HG03571 (cell line): ENCODE measurements around the gene MBD3L1.

Experiments used
- ATAC-seq: cut with Tn5 transposase; IDR thresholded peaks from one replicate; pipeline ENCODE4 v1.9.1; 2021; ENCODE audit not compliant: unreplicated experiment

The MBD3L1 gene

DNA sequence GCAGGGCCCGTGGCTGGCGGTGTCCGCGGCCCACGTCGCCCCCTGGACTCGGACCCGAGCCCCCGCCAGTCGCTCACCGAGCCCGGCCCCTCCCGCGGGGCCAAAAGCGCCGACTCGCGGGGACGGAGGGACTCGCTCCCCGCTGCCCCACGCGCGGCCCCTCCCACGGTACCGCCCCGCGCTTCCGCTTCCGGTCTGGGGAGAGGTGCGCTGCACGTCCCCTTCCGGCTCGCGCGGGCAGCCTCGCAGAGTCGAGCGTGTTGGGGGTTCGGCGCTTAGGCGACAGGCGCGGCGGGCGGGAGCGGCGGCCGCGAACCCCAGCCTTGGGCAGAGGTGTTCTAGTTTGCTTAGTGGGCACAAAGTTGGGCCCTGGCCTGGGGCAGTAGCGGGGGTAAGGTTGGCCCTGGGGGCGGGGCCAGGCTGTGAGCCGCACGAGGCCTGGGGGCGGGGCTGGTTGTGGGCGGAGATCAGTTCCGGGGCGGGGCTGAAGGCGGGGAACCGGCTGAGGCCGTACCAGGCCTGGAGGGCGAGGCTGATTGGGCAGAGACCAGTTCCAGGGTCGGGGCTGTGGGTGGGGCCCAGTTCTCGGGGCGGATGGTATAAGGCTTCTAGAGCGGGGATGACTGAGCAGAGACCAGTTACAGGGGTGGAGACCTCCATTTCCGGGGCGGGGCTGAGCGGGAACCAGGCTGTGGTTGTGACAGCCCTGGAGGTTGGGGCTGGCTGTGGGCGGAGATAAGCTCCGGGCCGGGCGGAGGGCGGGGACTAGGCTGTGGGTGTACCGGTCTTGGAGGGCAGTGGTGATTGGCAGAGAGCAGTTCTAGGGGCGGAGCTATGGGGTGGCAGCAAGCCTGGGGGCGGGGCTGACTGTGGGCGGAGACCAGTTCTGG is at the start of gene MBD3L1, which contains the start of gene ZNF558:
Gene MBD3L1, plus strand, starts transcription at position 246 of the 890 bp plus-strand sequence. CDS start 10,302 bp downstream, outside the sequence.
Gene ZNF558, minus strand, starts transcription at position 173 of the 890 bp plus-strand sequence. CDS start 9,645 bp downstream, outside the sequence.
- ATAC-seq, result peak; percentile 66

DNA sequence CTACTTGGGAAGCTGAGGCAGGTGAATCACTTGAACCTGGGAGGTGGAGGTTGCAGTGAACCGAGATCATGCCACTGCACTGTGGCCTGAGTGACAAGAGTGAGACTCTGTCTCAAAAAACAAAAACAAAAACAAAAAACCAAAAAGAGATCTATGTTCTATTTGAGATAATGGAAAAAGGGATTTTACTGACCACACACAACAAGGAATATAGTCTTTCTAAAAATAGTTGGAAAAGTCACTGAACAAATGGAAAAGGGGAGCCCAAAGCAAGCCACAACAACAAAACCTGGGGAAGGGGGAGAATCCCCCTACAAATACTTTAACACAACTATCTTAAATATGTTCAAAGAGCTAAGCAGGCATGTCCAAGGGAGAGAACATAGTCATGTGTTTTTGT is 37.4 kb upstream of the MBD3L1 start:
- ATAC-seq, result no peak

DNA sequence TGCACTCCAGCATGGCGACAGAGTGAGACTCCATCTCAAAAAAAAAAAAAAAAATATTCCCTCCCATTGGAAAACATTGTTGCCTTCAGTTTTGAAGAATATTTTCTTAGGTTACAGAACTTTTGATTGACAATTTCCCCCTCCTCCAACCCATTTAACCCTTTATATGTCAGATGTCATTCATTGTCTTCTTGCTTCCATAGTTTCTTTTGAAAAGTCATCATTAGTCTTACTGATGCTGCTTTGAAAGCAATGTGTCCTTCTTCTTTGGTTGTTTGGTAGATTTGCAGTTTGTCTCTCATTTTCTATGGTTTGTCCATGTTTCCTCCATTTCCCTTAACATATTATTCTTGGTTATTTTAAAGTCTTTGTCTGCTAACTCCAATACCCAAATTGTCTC is 25.5 kb upstream of the MBD3L1 start:
- ATAC-seq, result no peak

DNA sequence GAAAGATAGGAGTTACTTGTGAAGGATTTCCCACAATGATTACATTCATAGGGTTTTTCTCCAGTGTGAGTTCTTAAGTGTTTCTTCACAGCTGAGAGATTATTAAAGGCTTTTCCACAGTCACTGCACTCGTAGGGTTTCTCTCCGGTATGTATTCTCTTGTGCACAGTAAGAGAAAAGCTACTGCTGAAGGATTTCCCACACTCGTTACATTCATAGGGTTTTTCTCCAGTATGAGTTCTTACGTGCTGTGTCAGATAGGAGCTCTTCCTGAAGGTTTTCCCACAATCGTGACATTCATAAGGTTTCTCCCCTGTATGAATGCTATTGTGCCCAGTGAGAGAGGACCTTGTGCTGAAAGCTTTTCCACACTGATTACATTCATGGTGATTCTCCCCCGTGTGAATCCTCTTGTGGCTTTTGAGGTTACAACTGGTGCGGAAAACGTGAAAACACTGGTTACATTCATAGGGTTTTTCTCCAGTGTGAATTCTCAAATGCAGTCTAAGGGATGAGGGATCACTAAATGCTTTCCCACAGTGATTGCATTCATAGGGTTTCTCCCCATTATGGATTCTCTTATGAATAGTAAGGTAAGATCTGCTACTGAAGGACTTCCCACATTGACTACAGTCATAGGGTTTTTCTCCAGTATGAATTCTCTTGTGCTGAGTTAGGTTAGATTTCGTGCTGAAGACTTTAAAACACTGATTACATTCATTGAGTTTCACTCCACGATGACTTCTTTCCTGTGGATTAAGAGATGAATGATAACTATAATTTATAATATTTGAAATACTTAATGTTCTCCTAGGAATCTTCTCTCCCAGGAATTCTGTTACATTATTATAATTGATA is 20.6 kb upstream of the MBD3L1 start:
- ATAC-seq, result no peak

DNA sequence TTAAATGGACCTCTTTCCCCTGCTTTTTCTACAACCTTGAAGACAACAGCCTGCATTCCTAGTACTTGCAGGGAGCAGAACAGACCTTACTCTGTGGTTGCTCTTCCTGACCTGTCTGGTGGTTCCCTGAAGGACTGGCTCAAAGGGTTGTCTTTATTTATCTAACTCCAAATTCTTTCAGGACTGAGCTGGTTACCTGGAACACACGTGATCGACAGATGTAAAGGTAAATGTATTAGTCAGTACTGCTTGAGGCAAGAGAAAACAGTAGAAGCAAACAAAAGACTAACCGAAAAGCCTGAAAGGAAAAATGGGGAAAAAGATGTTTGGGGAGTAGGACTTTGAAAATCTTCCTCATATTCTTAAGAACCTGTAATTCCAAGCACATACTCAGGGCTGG is 18.0 kb upstream of the MBD3L1 start:
- no peak for ATAC-seq

- ATAC-seq, result no peak
Measured at GRCh38 chr19:8815780-8816179, 16.4 kb upstream of the MBD3L1 start.

- no peak for ATAC-seq
Measured at GRCh38 chr19:8820234-8820633, 11.9 kb upstream of the MBD3L1 start.

GRCh38 chr19:8821748-8822241 is 10.4 kb upstream of the MBD3L1 start:
- no peak for ATAC-seq

- ATAC-seq, result no peak
Measured at GRCh38 chr19:8826371-8826770, 5.8 kb upstream of the MBD3L1 start.

- ATAC-seq, result no peak
Measured at GRCh38 chr19:8827277-8827676, 4.9 kb upstream of the MBD3L1 start.

- no peak for ATAC-seq
Measured at GRCh38 chr19:8831373-8831772, 804 bp upstream of the MBD3L1 start.

DNA sequence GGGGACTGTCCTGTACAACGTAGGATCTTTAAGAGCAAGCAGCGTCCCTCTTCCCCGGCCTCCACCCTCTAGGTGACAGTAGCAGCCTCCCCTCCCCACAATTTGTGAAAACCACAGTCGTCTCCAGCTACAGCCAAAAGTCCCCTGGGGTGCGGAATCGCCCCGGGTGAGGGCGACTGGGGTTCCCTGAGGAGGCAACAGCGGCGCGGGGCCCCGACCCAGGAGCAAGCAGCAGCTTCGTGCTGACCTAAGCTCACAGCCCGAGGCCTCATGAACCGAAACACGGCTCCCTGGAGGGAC is 395 bp upstream of the MBD3L1 start:
- ATAC-seq, result peak; percentile 32

DNA sequence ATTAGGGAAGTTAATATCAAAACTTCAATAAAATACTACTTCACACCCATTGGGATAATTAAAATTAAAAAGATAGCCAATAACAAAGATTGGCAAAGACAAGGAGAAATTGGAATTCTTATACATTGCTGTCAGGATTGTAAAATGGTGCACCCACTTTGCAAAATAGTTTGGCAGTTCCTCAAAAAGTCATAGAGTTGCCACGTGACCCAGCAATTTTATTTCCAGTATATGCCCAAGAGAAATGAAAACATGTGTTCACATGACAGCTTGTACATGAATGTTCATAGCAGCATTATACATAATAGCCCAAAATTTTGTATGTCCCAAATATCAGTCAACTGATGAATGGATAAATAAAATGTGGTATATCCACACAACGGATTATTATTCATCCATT is 3.3 kb downstream of the MBD3L1 start:
- ATAC-seq, result no peak

GRCh38 chr19:8835877-8836276 is 3.7 kb downstream of the MBD3L1 start:
- no peak for ATAC-seq

- no peak for ATAC-seq
Measured at GRCh38 chr19:8840708-8841107, 8.5 kb downstream of the MBD3L1 start.

DNA sequence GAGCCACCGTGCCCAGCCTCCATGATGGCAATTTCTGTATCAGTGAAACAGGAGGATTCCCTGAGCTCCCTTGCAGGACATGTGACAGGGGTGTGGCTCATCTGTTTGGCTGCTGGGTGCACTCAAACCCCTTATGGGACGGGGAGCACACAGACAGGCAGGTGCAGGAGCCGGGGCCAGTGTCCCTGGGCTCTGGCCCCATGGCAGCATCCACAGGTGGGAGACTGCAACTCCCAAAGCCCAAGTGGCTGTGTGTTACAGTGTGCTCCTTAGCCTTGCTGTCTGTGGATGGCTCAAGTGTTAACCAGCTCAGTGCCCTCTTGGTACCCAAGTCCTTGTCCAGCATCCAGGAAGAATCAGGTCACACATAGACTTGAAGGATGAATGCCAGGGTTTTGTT is 14.6 kb downstream of the MBD3L1 start:
- no peak for ATAC-seq

GRCh38 chr19:8849232-8849631 is 17.1 kb downstream of the MBD3L1 start:
- ATAC-seq, result no peak

- no peak for ATAC-seq
Measured at GRCh38 chr19:8850488-8850887, 18.3 kb downstream of the MBD3L1 start.

DNA sequence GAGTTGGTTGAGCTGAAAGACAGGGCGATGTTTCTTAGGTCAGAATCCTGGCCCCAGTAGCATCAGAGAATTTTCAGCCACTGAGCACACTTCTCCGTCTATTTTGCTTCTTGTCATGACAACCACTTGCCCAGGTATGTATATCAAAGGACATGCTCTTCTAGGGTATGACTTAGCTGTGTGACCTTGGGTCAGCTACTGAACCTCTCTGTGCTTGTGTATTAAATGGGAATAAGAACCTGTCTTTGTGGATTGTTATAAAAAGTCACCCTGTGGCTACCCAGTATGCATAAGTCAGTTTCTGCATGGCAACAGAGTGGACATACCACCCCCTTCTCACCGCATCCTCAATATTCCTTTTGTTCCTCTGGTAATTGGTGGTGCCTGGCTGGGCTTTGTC is 26.1 kb downstream of the MBD3L1 start:
- no peak for ATAC-seq

GRCh38 chr19:8866344-8866743 is 34.2 kb downstream of the MBD3L1 start:
- ATAC-seq, result no peak

- ATAC-seq, result no peak
Measured at GRCh38 chr19:8877854-8878705, 45.9 kb downstream of the MBD3L1 start.
